Measurements from ENCODE around the gene RAP1GAP. TPM values are rescaled to one million over a fixed set of nuclear protein-coding genes. Genes with fewer than 3 reads are reported as not detected.

Gene RAP1GAP
- total RNA-seq, 4 donors from 2014 or later, result 14.1 to 37.4 (median 28.8) TPM

GRCh38 chr1:21655748-21656147, 13.4 kb downstream of the RAP1GAP start:
- no peaks in the 10 kb centered on the region for H3K36me3 ChIP-seq
- DNase-seq, result no peak

GRCh38 chr1:21655259-21655658, 13.9 kb downstream of the RAP1GAP start:
- in situ Hi-C loops (cut with MboI; ENCODE audit: low pct_ligation_motif_present in 1 of 4, low pct_unique_long_range_greater_than_20kb in 1 of 4, low sequenced_read_pairs in 3 of 4), result loop anchor here in 3 of 4 donors (25.0 kb wide), 2 partner anchors 143 to 418 kb away; partner anchors contain the start of gene ALPL (in 3 of the 3)
- H3K4me3 ChIP-seq, result no peak overlapping the region
- H3K27ac ChIP-seq, result no peak overlapping the region
- TF ChIP-seq CTCF (IDR thresholded peaks at IDR 0.05) (no peak), POLR2A (IDR thresholded peaks at IDR 0.05) (no peak), EP300 (IDR thresholded peaks at IDR 0.05; ENCODE audit: low read depth) (no peak), POLR2AphosphoS5 (IDR thresholded peaks at IDR 0.05) (no peak)
- peaks cover 8 to 27% (median 13%) of the 10 kb centered on the region in 4 donors for H3K4me1 ChIP-seq
- no peak for DNase-seq
- 89 to 91% methylated on average over 1 to 4 of the region's 4 CpGs for WGBS, 2 donors (ENCODE audit: low coverage in 1 of 2)
- no peaks in the 10 kb centered on the region for H3K36me3 ChIP-seq
- no peaks in the 10 kb centered on the region for H3K9me3 ChIP-seq
- intact Hi-C loops (cut with DNase I; ENCODE audit: low total_unique reads), result no loop called here
- H3K27me3 ChIP-seq, result peaks cover 33% of the 10 kb centered on the region

More at GRCh38 chr1:21655748-21656147, 13.4 kb downstream of the RAP1GAP start:
- H3K4me3 ChIP-seq, result no peak overlapping the region
- in situ Hi-C loops (cut with MboI; ENCODE audit: low pct_ligation_motif_present in 1 of 4, low pct_unique_long_range_greater_than_20kb in 1 of 4, low sequenced_read_pairs in 3 of 4) (loop anchor here in 3 of 4 donors (25.0 kb wide), 2 partner anchors 143 to 418 kb away; partner anchors contain the start of gene ALPL (in 3 of the 3)), intact Hi-C loops (cut with DNase I; ENCODE audit: low total_unique reads) (no loop called here)
- TF ChIP-seq POLR2AphosphoS5 (IDR thresholded peaks at IDR 0.05), result no peak
- no peak for TF ChIP-seq CTCF (IDR thresholded peaks at IDR 0.05)
- no peak for TF ChIP-seq EP300 (IDR thresholded peaks at IDR 0.05; ENCODE audit: low read depth)
- TF ChIP-seq POLR2A (IDR thresholded peaks at IDR 0.05), result no peak
- no peak overlapping the region for H3K27ac ChIP-seq
- peaks cover 33% of the 10 kb centered on the region for H3K27me3 ChIP-seq
- no peaks in the 10 kb centered on the region for H3K9me3 ChIP-seq
- WGBS, 2 donors (ENCODE audit: low coverage in 1 of 2), result 35% methylated on average over 3 of the region's 4 CpGs; no CpG with 5 or more reads in 1 of the 2 donors
- peaks cover 6 to 22% (median 11%) of the 10 kb centered on the region in 4 donors for H3K4me1 ChIP-seq

- intact Hi-C loops (cut with DNase I; ENCODE audit: low total_unique reads) (no loop called here), in situ Hi-C loops (cut with MboI; ENCODE audit: low pct_ligation_motif_present in 1 of 4, low pct_unique_long_range_greater_than_20kb in 1 of 4, low sequenced_read_pairs in 3 of 4) (loop anchor here in 3 of 4 donors (25.0 kb wide), 2 partner anchors 142 to 417 kb away; partner anchors contain the start of gene ALPL (in 3 of the 3))
- no peak for DNase-seq
- Histone ChIP-seq H3K4me1 (peaks cover 8 to 23% (median 11%) of the 10 kb centered on the region in 4 donors), H3K9me3 (no peaks in the 10 kb centered on the region), H3K27ac (no peak overlapping the region), H3K4me3 (no peak overlapping the region), H3K27me3 (peaks cover 33% of the 10 kb centered on the region), H3K36me3 (no peaks in the 10 kb centered on the region)
- TF ChIP-seq POLR2A (IDR thresholded peaks at IDR 0.05) (no peak), EP300 (IDR thresholded peaks at IDR 0.05; ENCODE audit: low read depth) (no peak), POLR2AphosphoS5 (IDR thresholded peaks at IDR 0.05) (no peak), CTCF (IDR thresholded peaks at IDR 0.05) (no peak)
- 71 to 79% methylated on average over 1 to 6 of the region's 6 CpGs for WGBS, 2 donors (ENCODE audit: low coverage in 1 of 2)
These were observed 14.9 kb downstream of the RAP1GAP start for GRCh38 chr1:21654209-21654608.

- WGBS, 2 donors (ENCODE audit: low coverage in 1 of 2), result 68% methylated on average over 6 of the region's 6 CpGs; no CpG with 5 or more reads in 1 of the 2 donors
- H3K9me3 ChIP-seq, result no peaks in the 10 kb centered on the region
- DNase-seq, result no peak
- peaks cover 8 to 22% (median 10%) of the 10 kb centered on the region in 4 donors for H3K4me1 ChIP-seq
- no peak overlapping the region for H3K4me3 ChIP-seq
- H3K27me3 ChIP-seq, result peaks cover 36% of the 10 kb centered on the region
- H3K36me3 ChIP-seq, result no peaks in the 10 kb centered on the region
- in situ Hi-C loops (cut with MboI; ENCODE audit: low pct_ligation_motif_present in 1 of 4, low pct_unique_long_range_greater_than_20kb in 1 of 4, low sequenced_read_pairs in 3 of 4) (loop anchor here in 3 of 4 donors (25.0 kb wide), 2 partner anchors 141 to 416 kb away; partner anchors contain the start of gene ALPL (in 3 of the 3)), intact Hi-C loops (cut with DNase I; ENCODE audit: low total_unique reads) (no loop called here)
- no peak overlapping the region for H3K27ac ChIP-seq
- TF ChIP-seq CTCF (IDR thresholded peaks at IDR 0.05), result no peak
- no peak for TF ChIP-seq POLR2AphosphoS5 (IDR thresholded peaks at IDR 0.05)
- no peak for TF ChIP-seq EP300 (IDR thresholded peaks at IDR 0.05; ENCODE audit: low read depth)
- TF ChIP-seq POLR2A (IDR thresholded peaks at IDR 0.05), result no peak
These were observed 15.4 kb downstream of the RAP1GAP start for GRCh38 chr1:21653744-21654100.

All from transverse colon (tissue), 4 donors.